ENCODE data around the gene NTM. TPM values are rescaled to one million over a fixed set of nuclear protein-coding genes. Genes with fewer than 3 reads are reported as not detected.
A peak's percentile ranks its signal among the peaks of the same experiment; 100 is the strongest.

The NTM gene
- total RNA-seq, 2 donors from 2014 or later: 1.7 to 3.6 TPM

- DNase-seq: no peak
- H3K4me3 Mint-ChIP-seq: no peak overlapping the region
- H3K9me3 Mint-ChIP-seq: no peaks in the 10 kb centered on the region
- WGBS, 2 experiments (ENCODE audit: insufficient coverage in 1 of 2, insufficient read length in 1 of 2): 85 to 88% methylated on average over 8 to 12 of the region's 12 CpGs
- H3K27ac ChIP-seq (ENCODE audit: low read depth, low read length): no peak overlapping the region
- no peaks in the 10 kb centered on the region for H3K4me1 ChIP-seq (ENCODE audit: control insufficient read depth, insufficient read depth, low read length)
- TF ChIP-seq CTCF (conservative IDR thresholded peaks at IDR 0.05): no peak
- no peaks in the 10 kb centered on the region for H3K9me3 ChIP-seq (ENCODE audit: control insufficient read depth, low read length)
- H3K27ac Mint-ChIP-seq: no peak overlapping the region
- H3K36me3 ChIP-seq (ENCODE audit: control insufficient read depth, insufficient read depth, low read length): no peaks in the 10 kb centered on the region
- H3K27me3 ChIP-seq (ENCODE audit: control insufficient read depth, insufficient read depth, low read length, poor library complexity, severe bottlenecking): peaks cover 7% of the 10 kb centered on the region
- no peak overlapping the region for H3K9ac ChIP-seq (ENCODE audit: extremely low read depth, low read length, poor library complexity, severe bottlenecking)
- no peaks in the 10 kb centered on the region for H3K4me1 Mint-ChIP-seq
- no peak overlapping the region for H3K4me3 ChIP-seq (ENCODE audit: low read length)
- H3K27me3 Mint-ChIP-seq (ENCODE audit: insufficient read depth): peaks cover 3% of the 10 kb centered on the region
- H3K36me3 Mint-ChIP-seq (ENCODE audit: low read depth): no peaks in the 10 kb centered on the region
Observed at GRCh38 chr11:132185726-132186592, 815.5 kb downstream of the NTM start.

- no peak overlapping the region for H3K4me3 Mint-ChIP-seq
- peaks cover 7% of the 10 kb centered on the region for H3K27me3 ChIP-seq (ENCODE audit: control insufficient read depth, insufficient read depth, low read length, poor library complexity, severe bottlenecking)
- no peaks in the 10 kb centered on the region for H3K4me1 Mint-ChIP-seq
- peaks cover 3% of the 10 kb centered on the region for H3K27me3 Mint-ChIP-seq (ENCODE audit: insufficient read depth)
- H3K4me3 ChIP-seq (ENCODE audit: low read length): no peak overlapping the region
- no peak overlapping the region for H3K27ac ChIP-seq (ENCODE audit: low read depth, low read length)
- H3K4me1 ChIP-seq (ENCODE audit: control insufficient read depth, insufficient read depth, low read length): no peaks in the 10 kb centered on the region
- H3K9me3 ChIP-seq (ENCODE audit: control insufficient read depth, low read length): no peaks in the 10 kb centered on the region
- no peaks in the 10 kb centered on the region for H3K36me3 Mint-ChIP-seq (ENCODE audit: low read depth)
- H3K36me3 ChIP-seq (ENCODE audit: control insufficient read depth, insufficient read depth, low read length): no peaks in the 10 kb centered on the region
- 69 to 70% methylated on average over 6 of the region's 6 CpGs for WGBS, 2 experiments (ENCODE audit: insufficient coverage in 1 of 2, insufficient read length in 1 of 2)
- no peak overlapping the region for H3K27ac Mint-ChIP-seq
- peak; percentile 75 for DNase-seq
- no peaks in the 10 kb centered on the region for H3K9me3 Mint-ChIP-seq
- peak; percentile 77 for TF ChIP-seq CTCF (conservative IDR thresholded peaks at IDR 0.05)
- H3K9ac ChIP-seq (ENCODE audit: extremely low read depth, low read length, poor library complexity, severe bottlenecking): no peak overlapping the region
Observed at GRCh38 chr11:132186699-132187098, 816.3 kb downstream of the NTM start.

DNA sequence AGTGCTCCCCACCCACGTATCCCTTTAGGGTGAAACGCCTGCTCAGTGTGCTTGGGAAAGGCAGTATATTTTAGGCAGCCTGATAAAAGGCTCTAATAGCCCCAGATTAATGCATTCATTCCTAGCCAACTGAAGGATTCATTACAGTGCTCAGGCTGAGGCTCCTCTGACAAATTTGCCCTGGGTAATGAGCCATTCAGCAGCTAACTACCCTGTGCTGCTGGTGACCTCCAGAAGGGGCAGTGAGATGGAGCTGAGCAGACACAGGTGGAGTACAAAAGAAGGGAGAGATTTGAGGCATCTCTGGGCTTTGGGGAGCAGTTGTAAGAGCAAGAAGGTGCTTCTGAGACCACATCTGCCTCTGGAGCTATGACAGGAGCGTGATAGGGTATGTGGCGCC lies 817.0 kb downstream of the NTM start:
- Mint-ChIP-seq H3K36me3 (ENCODE audit: low read depth) (no peaks in the 10 kb centered on the region), H3K9me3 (no peaks in the 10 kb centered on the region), H3K4me3 (no peak overlapping the region), H3K27me3 (ENCODE audit: insufficient read depth) (peaks cover 3% of the 10 kb centered on the region), H3K4me1 (no peaks in the 10 kb centered on the region), H3K27ac (no peak overlapping the region)
- Histone ChIP-seq H3K9ac (ENCODE audit: extremely low read depth, low read length, poor library complexity, severe bottlenecking) (no peak overlapping the region), H3K4me3 (ENCODE audit: low read length) (no peak overlapping the region), H3K9me3 (ENCODE audit: control insufficient read depth, low read length) (no peaks in the 10 kb centered on the region), H3K4me1 (ENCODE audit: control insufficient read depth, insufficient read depth, low read length) (no peaks in the 10 kb centered on the region), H3K36me3 (ENCODE audit: control insufficient read depth, insufficient read depth, low read length) (no peaks in the 10 kb centered on the region), H3K27ac (ENCODE audit: low read depth, low read length) (no peak overlapping the region), H3K27me3 (ENCODE audit: control insufficient read depth, insufficient read depth, low read length, poor library complexity, severe bottlenecking) (peaks cover 7% of the 10 kb centered on the region)
- no peak for TF ChIP-seq CTCF (conservative IDR thresholded peaks at IDR 0.05)
- no peak for DNase-seq
- 94 to 100% methylated on average over 4 of the region's 4 CpGs for whole genome bisulfite sequencing, 2 experiments (ENCODE audit: insufficient coverage in 1 of 2, insufficient read length in 1 of 2)
